HG02798 (cell line): Measurements from ENCODE around the gene DNAJC11.

Experiments
- ATAC-seq: cut with Tn5 transposase; IDR thresholded peaks from one replicate; pipeline ENCODE4 v1.9.1; 2021; ENCODE audit warnings: mild to moderate bottlenecking; ENCODE audit not compliant: unreplicated experiment, poor library complexity

The DNAJC11 gene

GRCh38 chr1:6588128-6588892 is 113.3 kb downstream of the DNAJC11 start:
- ATAC-seq: no peak

GRCh38 chr1:6587261-6588005 is 114.2 kb downstream of the DNAJC11 start:
- no peak for ATAC-seq

- ATAC-seq: no peak
Measured at GRCh38 chr1:6586404-6586816, 115.2 kb downstream of the DNAJC11 start.

- no peak for ATAC-seq
Measured at GRCh38 chr1:6585841-6586240, 115.8 kb downstream of the DNAJC11 start.

- no peak for ATAC-seq
Measured at GRCh38 chr1:6585081-6585722, 116.4 kb downstream of the DNAJC11 start.
